T-cell (primary cell): ENCODE results near the gene STRN3. TPM values are rescaled to one million over a fixed set of nuclear protein-coding genes. Genes with fewer than 3 reads are reported as not detected.
"Not testable (repeated sequence)": the region's sequence is repeated elsewhere in the genome, so short reads cannot be mapped to it uniquely, and the experiment has no call there.

Experiments used
- ATAC-seq, 4 experiments: fragments of 200-7000 bp in 3 of 4; fragments of 150-1000 bp in 1 of 4; cut with Tn5 transposase; replicated peaks in 1 of 4; 1 replicate in 3 of 4; 2 replicates in 1 of 4; pipeline ENCODE4 v1.10.0; 2021; ENCODE audit warnings: moderate library complexity in 3 of 4, mild to moderate bottlenecking in 2 of 4, moderate number of reproducible peaks in 1 of 4
- CTCF ChIA-PET, 2 donors: fragments of 300-600 bp; sonication (Branson Sonifier 250); formaldehyde crosslinking; loops; one replicate each; lab custom pipeline; 2022; ENCODE audit warnings: antibody characterized with exemption in 2 of 2; lab: Charles Lee
- POLR2A ChIA-PET, 2 donors: fragments of 300-600 bp; sonication (Branson Sonifier 250); formaldehyde crosslinking; loops; one replicate each; lab custom pipeline; 2022; ENCODE audit warnings: antibody characterized with exemption in 2 of 2; lab: Charles Lee
- DNase-seq, 35 experiments: peaks; one replicate each; pipeline versions ENCODE4 v3.0.0 to v3.0.0-alpha.2; 2013 to 2023
- H3K27ac ChIP-seq: one replicate; pipeline ENCODE4 v1.5.1; 2013; ENCODE audit warnings: low read length
- H3K27me3 ChIP-seq, 2 experiments: replicated peaks in 1 of 2; 1 replicate in 1 of 2; 2 replicates in 1 of 2; pipeline versions ENCODE4 v1.6.1 to v1.7.0; 2013; ENCODE audit warnings: low read length in 1 of 2, mixed read lengths in 1 of 2; ENCODE audit not compliant: control insufficient read depth in 2 of 2, insufficient read depth in 2 of 2; ENCODE audit errors: extremely low read depth in 1 of 2
- H3K36me3 ChIP-seq, 2 donors: 1 replicate in 1 of 2; 2 replicates in 1 of 2; pipeline versions ENCODE4 v1.6.1 to v1.7.0; 2013; ENCODE audit warnings: low read length in 1 of 2; ENCODE audit not compliant: control insufficient read depth in 2 of 2, insufficient read depth in 1 of 2; ENCODE audit errors: extremely low read depth in 1 of 2
- H3K4me1 ChIP-seq, 2 experiments: 1 replicate in 1 of 2; 2 replicates in 1 of 2; pipeline versions ENCODE4 v1.6.1 to v1.7.0; 2013; ENCODE audit warnings: low read length in 2 of 2, mixed read lengths in 1 of 2; ENCODE audit not compliant: insufficient read depth in 2 of 2, control insufficient read depth in 1 of 2; ENCODE audit errors: extremely low read depth in 1 of 2
- H3K4me3 ChIP-seq, 2 donors: 1 replicate in 1 of 2; 2 replicates in 1 of 2; pipeline versions ENCODE4 v1.5.1 to v1.7.0; 2013; ENCODE audit warnings: mild to moderate bottlenecking in 2 of 2, low read length in 1 of 2, moderate library complexity in 1 of 2; ENCODE audit not compliant: control insufficient read depth in 1 of 2; ENCODE audit errors: extremely low read depth in 1 of 2
- H3K9me3 ChIP-seq: 2 replicates; pipeline ENCODE4 v1.7.0; 2013
- H3K27ac Mint-ChIP-seq, 2 donors: one replicate each; pipeline ENCODE4 v1.8.0; 2020 to 2021; ENCODE audit warnings: mild to moderate bottlenecking in 2 of 2, mixed read lengths in 2 of 2
- H3K27me3 Mint-ChIP-seq, 2 donors: one replicate each; pipeline ENCODE4 v1.8.0; 2021 to 2022; ENCODE audit warnings: mixed read lengths in 2 of 2
- H3K36me3 Mint-ChIP-seq: one replicate; pipeline ENCODE4 v1.8.0; 2021; ENCODE audit warnings: mixed read lengths
- H3K4me1 Mint-ChIP-seq, 3 donors: one replicate each; pipeline ENCODE4 v1.8.0; 2020 to 2022; ENCODE audit warnings: mixed read lengths in 3 of 3, mild to moderate bottlenecking in 1 of 3
- H3K4me3 Mint-ChIP-seq, 3 donors: one replicate each; pipeline ENCODE4 v1.8.0; 2020 to 2022; ENCODE audit warnings: mild to moderate bottlenecking in 3 of 3, mixed read lengths in 3 of 3, moderate library complexity in 3 of 3
- H3K9me3 Mint-ChIP-seq, 3 donors: one replicate each; pipeline ENCODE4 v1.8.0; 2020 to 2022; ENCODE audit warnings: mixed read lengths in 3 of 3
- WGBS: methylation state at CpG from one replicate; pipeline ENCODE4 v1.1.5; 2013; ENCODE audit warnings: missing lambda C conversion rate; ENCODE audit not compliant: insufficient coverage; 5-methylcytosine and 5-hydroxymethylcytosine counted together
- total RNA-seq, 35 experiments: library from RNA in 6 of 35; stranded (reverse) in 6 of 35; fragments of 120-200 nt in 1 of 35; gene quantifications; one replicate each; pipeline versions ENCODE4 v1.2.1 to v1.2.4 and lab custom pipeline; 2013 to 2026

Gene STRN3
- total RNA-seq, 5 donors from 2014 or later (not counting 1 experiment from before 2014, with no cell fraction given), result 18.4 to 31.4 (median 21.5) TPM

GRCh38 chr14:31051511-31051910 lies 25.3 kb upstream of the STRN3 start:
- CTCF ChIA-PET, result interaction anchor here in 1 of 2 donors (0.7 kb wide), 1 partner anchor 354 kb away, joined by 3 read pairs; no protein-coding TSS in a partner anchor
- WGBS, result 82% methylated on average over 2 of the region's 4 CpGs
- POLR2A ChIA-PET, result no interaction called here

DNA sequence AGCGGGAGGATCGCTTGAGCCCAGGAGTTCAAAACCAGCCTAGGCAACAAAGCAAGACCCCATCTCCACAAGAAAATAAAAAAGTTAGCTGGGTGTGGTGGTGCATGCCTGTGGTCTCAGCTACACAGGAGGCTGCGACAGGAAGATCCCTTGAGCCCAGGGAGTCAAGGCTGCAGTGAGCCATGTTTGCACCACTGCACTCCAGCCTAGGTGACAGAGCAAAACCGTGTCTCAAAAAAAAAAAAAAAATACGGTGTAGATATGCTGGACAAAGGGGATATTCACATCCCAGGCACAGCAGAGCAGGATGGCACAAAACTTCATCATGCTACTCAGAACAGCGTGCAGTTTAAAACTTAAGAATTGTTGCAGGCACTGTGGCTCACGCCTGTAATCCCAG lies 24.8 kb upstream of the STRN3 start:
- Mint-ChIP-seq H3K27ac (no peak overlapping the region), H3K36me3 (peaks cover 12% of the 10 kb centered on the region), H3K27me3 (no peaks in the 10 kb centered on the region), H3K9me3 (no peaks in the 10 kb centered on the region), H3K4me1 (peaks cover 5 to 11% (median 6%) of the 10 kb centered on the region in 3 donors), H3K4me3 (no peak overlapping the region)
- H3K9me3 ChIP-seq, result no peaks in the 10 kb centered on the region
- H3K4me3 ChIP-seq, result no peak overlapping the region
- no peak for ATAC-seq
- DNase-seq, result no peak
- no peaks in the 10 kb centered on the region for H3K4me1 ChIP-seq
- H3K27ac ChIP-seq, result no peak overlapping the region
- 92% methylated on average over 2 of the region's 7 CpGs for WGBS
- ChIA-PET CTCF (interaction anchor here in 1 of 2 donors (0.7 kb wide), 1 partner anchor 9 kb away, joined by 4 read pairs; no protein-coding TSS in a partner anchor), POLR2A (no interaction called here)
- H3K36me3 ChIP-seq, result no peaks in the 10 kb centered on the region
- H3K27me3 ChIP-seq, result no peaks in the 10 kb centered on the region

More at GRCh38 chr14:31051511-31051910, 25.3 kb upstream of the STRN3 start:
- no peak for DNase-seq
- H3K4me1 ChIP-seq, result no peaks in the 10 kb centered on the region
- H3K27ac Mint-ChIP-seq, result no peak overlapping the region
- H3K36me3 ChIP-seq, result no peaks in the 10 kb centered on the region
- H3K9me3 Mint-ChIP-seq, result no peaks in the 10 kb centered on the region
- no peaks in the 10 kb centered on the region for H3K27me3 Mint-ChIP-seq
- H3K4me3 ChIP-seq, result no peak overlapping the region
- H3K4me3 Mint-ChIP-seq, result no peak overlapping the region
- no peaks in the 10 kb centered on the region for H3K9me3 ChIP-seq
- peaks cover 12% of the 10 kb centered on the region for H3K36me3 Mint-ChIP-seq
- ATAC-seq, result no peak
- H3K27me3 ChIP-seq, result no peaks in the 10 kb centered on the region
- H3K27ac ChIP-seq, result no peak overlapping the region
- peaks cover 2 to 6% (median 4%) of the 10 kb centered on the region in 3 donors for H3K4me1 Mint-ChIP-seq

DNA sequence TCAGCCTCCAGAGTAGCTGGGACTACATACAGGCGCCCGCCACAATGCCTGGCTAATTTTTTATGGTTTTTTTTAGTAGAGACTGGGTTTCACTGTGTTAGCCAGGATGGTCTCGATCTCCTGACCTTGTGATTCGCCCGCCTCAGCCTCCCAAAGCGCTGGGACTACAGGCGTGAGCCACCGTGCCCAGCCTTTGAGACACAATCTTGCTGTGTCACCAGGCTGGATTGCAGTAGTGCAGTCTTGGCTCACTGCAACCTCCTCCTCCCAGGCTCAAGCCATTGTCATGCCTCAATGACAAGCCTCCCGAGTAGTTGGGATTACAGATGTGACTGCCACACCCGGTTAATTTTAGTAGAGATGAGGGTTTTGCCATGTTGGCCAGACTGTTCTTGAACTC lies 21.3 kb upstream of the STRN3 start:
- no peak overlapping the region for H3K27ac Mint-ChIP-seq
- Histone ChIP-seq H3K27me3 (no peaks in the 10 kb centered on the region), H3K4me1 (no peaks in the 10 kb centered on the region), H3K4me3 (no peak overlapping the region), H3K9me3 (no peaks in the 10 kb centered on the region), H3K27ac (no peak overlapping the region), H3K36me3 (no peaks in the 10 kb centered on the region)
- 95% methylated on average over 7 of the region's 10 CpGs for WGBS
- H3K36me3 Mint-ChIP-seq, result peaks cover 20% of the 10 kb centered on the region
- DNase-seq (no peak), ATAC-seq (no peak)
- no peaks in the 10 kb centered on the region for H3K27me3 Mint-ChIP-seq
- H3K4me1 Mint-ChIP-seq, result peaks cover 5 to 11% (median 6%) of the 10 kb centered on the region in 3 donors
- H3K9me3 Mint-ChIP-seq, result no peaks in the 10 kb centered on the region
- ChIA-PET CTCF (interaction anchor here in 1 of 2 donors (0.6 kb wide), 1 partner anchor 144 kb away, joined by 4 read pairs; no protein-coding TSS in a partner anchor), POLR2A (no interaction called here)
- no peak overlapping the region for H3K4me3 Mint-ChIP-seq

GRCh38 chr14:31045501-31046080 lies 19.4 kb upstream of the STRN3 start:
- Mint-ChIP-seq H3K27me3 (no peaks in the 10 kb centered on the region), H3K4me1 (peaks cover 5 to 11% (median 6%) of the 10 kb centered on the region in 3 donors), H3K36me3 (peaks cover 17% of the 10 kb centered on the region), H3K4me3 (no peak overlapping the region), H3K9me3 (no peaks in the 10 kb centered on the region), H3K27ac (no peak overlapping the region)
- H3K27ac ChIP-seq, result no peak overlapping the region
- no peak overlapping the region for H3K4me3 ChIP-seq
- WGBS, result no CpG with 5 or more reads among the region's 8 CpGs
- ChIA-PET CTCF (interaction anchor here (0.7 kb wide), 2 partner anchors 23 to 68 kb away, joined by 3 to 5 read pairs; no protein-coding TSS in a partner anchor), POLR2A (interaction anchor here in 1 of 2 donors (0.6 kb wide), 1 partner anchor 198 kb away, joined by 3 read pairs; no protein-coding TSS in a partner anchor)
- H3K9me3 ChIP-seq, result no peaks in the 10 kb centered on the region
- H3K36me3 ChIP-seq, result no peaks in the 10 kb centered on the region
- no peak for ATAC-seq
- H3K4me1 ChIP-seq, result no peaks in the 10 kb centered on the region
- H3K27me3 ChIP-seq, result no peaks in the 10 kb centered on the region
- DNase-seq, result no peak

- H3K4me1 Mint-ChIP-seq, result peaks cover 5 to 11% (median 6%) of the 10 kb centered on the region in 3 donors
- no peak for DNase-seq
- H3K27ac Mint-ChIP-seq, result no peak overlapping the region
- WGBS, result no CpG with 5 or more reads among the region's 3 CpGs
- peaks cover 18% of the 10 kb centered on the region for H3K36me3 Mint-ChIP-seq
- no peaks in the 10 kb centered on the region for H3K9me3 Mint-ChIP-seq
- no peaks in the 10 kb centered on the region for H3K36me3 ChIP-seq
- ATAC-seq, result no peak
- CTCF ChIA-PET, result interaction anchor here in 1 of 2 donors (0.7 kb wide), 1 partner anchor 284 kb away, joined by 5 read pairs; no protein-coding TSS in a partner anchor
- no peak overlapping the region for H3K27ac ChIP-seq
- H3K27me3 ChIP-seq, result no peaks in the 10 kb centered on the region
- H3K27me3 Mint-ChIP-seq, result no peaks in the 10 kb centered on the region
- no peak overlapping the region for H3K4me3 ChIP-seq
- H3K4me1 ChIP-seq, result no peaks in the 10 kb centered on the region
- POLR2A ChIA-PET, result no interaction called here
- H3K9me3 ChIP-seq, result no peaks in the 10 kb centered on the region
- H3K4me3 Mint-ChIP-seq, result no peak overlapping the region
Observed at GRCh38 chr14:31043379-31043778, 17.2 kb upstream of the STRN3 start.

GRCh38 chr14:31042893-31043292 lies 16.7 kb upstream of the STRN3 start:
- peaks cover 5 to 11% (median 6%) of the 10 kb centered on the region in 3 donors for H3K4me1 Mint-ChIP-seq
- CTCF ChIA-PET, result interaction anchor here in 1 of 2 donors (0.7 kb wide), 1 partner anchor 284 kb away, joined by 5 read pairs; no protein-coding TSS in a partner anchor
- H3K27me3 ChIP-seq, ATAC-seq, H3K27me3 Mint-ChIP-seq, H3K27ac Mint-ChIP-seq, H3K9me3 ChIP-seq, H3K36me3 ChIP-seq, H3K27ac ChIP-seq, H3K4me3 ChIP-seq, H3K9me3 Mint-ChIP-seq, DNase-seq, POLR2A ChIA-PET, H3K4me1 ChIP-seq, H3K4me3 Mint-ChIP-seq: not testable (repeated sequence)
- H3K36me3 Mint-ChIP-seq, result peaks cover 23% of the 10 kb centered on the region
- WGBS, result 90% methylated on average over 2 of the region's 10 CpGs
